NCI-H1694 (cell line): ENCODE data around the gene LMOD3.

Experiments
- DNase-seq: peaks from one replicate; lab custom pipeline; 2025; lab: John Stamatoyannopoulos, UW

The LMOD3 gene

GRCh38 chr3:69121950-69122349 lies 445 bp downstream of the LMOD3 start:
- DNase-seq, result no peak

DNA sequence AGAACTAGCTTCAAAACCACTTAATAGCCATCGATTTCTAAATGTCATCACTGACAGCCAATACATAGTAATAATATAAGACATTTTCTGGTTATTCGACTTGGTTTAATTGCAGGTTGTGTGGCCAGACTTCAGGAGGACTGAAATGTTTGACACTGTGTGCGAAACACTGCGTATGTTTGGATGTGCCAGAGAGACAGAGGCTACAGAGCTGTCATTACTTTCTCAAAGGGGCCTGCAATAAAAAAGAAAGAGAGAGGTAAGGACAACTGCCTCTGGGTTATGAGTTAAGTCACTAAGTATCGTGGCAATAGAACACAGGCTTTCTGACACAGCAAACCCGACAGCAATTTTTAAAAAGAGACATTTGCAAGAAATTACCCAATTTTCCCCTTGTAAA lies 882 bp downstream of the LMOD3 start:
- DNase-seq, result no peak

DNA sequence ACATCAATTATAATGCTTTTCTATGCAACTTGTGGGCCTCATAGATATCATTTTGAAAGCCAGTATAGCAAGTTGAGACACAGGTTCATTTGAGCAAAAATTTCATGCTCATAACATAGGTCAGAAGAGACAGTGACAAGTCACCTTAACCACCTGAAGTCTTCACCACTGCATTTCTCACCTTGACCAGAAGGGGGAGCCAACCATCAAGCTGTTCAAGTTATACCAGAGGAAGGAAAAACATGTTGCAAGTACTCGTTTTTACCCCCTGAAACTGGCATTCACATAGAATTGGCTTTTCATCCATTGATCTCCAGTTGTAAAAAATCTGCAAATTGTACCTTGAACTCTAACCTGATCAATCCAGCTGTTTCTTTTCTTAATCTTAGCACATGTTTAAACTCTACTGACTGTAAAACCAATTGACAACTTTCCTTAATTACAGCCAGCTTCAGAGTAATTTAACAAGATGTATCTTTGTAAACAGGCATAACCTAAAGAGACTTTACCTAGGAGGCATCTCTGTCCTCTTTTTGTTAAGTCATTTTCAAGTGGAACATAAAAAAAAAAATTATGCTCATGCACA lies 1.4 kb downstream of the LMOD3 start:
- DNase-seq, result peak; percentile 1

GRCh38 chr3:69119681-69120080 lies 2.7 kb downstream of the LMOD3 start:
- DNase-seq, result no peak

- DNase-seq, result no peak
Observed at GRCh38 chr3:69119138-69119537, 3.3 kb downstream of the LMOD3 start.

GRCh38 chr3:69118555-69118954 lies 3.8 kb downstream of the LMOD3 start:
- DNase-seq, result no peak

- DNase-seq, result no peak
Observed at GRCh38 chr3:69116897-69117296, 5.5 kb downstream of the LMOD3 start.

DNA sequence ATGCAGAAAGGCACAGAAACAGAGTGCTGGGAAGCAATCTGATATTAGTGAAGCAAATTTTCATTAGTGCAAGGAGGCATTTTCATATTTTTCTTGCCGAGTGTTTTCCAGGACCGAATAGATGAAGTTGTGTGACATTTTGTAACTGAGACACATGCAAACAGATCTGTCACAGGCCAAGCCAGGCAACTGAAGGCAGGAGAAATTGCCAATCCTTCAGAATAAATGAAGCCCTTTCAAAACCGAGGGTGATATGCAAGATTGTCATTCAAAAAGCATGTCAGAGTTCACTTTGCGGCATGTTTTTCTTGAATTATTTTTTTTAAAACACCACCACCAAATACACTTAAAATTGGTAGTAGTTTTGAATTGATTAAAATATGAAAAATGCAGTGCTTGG lies 6.2 kb downstream of the LMOD3 start:
- DNase-seq, result no peak

GRCh38 chr3:69115731-69116130 lies 6.7 kb downstream of the LMOD3 start:
- DNase-seq, result no peak

- DNase-seq, result no peak
Observed at GRCh38 chr3:69113536-69113935, 8.9 kb downstream of the LMOD3 start.

GRCh38 chr3:69110941-69111546 lies 11.4 kb downstream of the LMOD3 start:
- no peak for DNase-seq

- no peak for DNase-seq
Observed at GRCh38 chr3:69108811-69109210, 13.6 kb downstream of the LMOD3 start.

DNA sequence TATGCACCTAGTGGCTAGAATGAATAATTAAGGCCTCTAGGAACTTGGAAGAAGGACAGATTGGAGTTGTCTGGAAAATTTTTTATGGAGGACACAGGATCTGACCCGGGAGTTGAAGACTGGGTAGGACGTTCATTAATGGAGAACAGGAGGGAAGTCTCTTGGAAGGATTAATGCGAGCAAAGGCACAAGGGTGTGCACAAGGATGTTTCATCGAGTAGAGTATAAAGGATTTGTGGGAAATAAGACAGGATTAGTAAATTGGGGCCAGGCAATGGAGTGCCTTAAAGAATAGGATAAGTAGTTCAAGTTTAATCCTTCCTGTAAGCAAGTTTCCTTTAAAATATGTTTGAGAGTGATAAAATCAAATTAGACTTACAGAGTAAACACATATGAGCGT lies 14.6 kb downstream of the LMOD3 start:
- DNase-seq, result no peak

DNA sequence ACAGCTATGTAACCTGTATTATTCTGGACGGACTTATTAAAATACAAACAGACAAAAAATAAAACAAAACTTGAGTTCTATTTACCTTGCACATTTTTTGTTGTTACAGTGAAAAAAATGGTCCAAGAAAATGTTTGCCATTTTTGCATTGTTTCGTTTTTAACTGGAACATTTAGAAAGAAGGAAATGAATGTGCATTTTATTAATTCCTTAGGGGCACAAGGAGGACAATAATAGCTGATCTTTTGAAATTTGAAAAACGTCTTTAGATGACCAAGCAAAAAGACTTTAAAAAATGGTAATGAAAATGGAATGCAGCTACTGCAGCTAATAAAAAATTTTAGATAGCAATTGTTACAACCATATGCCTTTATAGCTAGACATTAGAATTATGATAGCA lies 17.1 kb downstream of the LMOD3 start:
- DNase-seq, result no peak

GRCh38 chr3:69104586-69104985 lies 17.8 kb downstream of the LMOD3 start:
- DNase-seq, result no peak

GRCh38 chr3:69103123-69103522 lies 19.3 kb downstream of the LMOD3 start:
- no peak for DNase-seq

DNA sequence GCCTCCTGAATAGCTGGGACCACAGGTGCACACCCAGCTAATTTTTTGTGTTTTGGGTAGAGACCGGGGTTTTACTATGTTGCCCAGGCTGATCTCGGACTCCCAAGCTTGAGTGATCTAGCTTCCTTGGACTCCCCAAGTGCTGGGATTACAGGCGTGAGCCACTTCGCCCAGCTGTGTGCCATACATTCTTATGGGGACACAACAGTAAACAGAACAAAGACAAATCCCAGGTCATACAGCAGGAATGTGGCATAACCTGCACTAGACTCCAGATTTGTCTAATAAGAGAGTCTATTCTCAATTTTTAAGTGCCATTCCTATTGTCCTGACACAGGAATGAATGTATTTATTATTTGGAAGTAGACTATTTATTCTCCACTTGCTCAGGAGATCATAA lies 20.0 kb downstream of the LMOD3 start:
- DNase-seq, result no peak

GRCh38 chr3:69099576-69099975 lies 22.8 kb downstream of the LMOD3 start:
- DNase-seq, result no peak

DNA sequence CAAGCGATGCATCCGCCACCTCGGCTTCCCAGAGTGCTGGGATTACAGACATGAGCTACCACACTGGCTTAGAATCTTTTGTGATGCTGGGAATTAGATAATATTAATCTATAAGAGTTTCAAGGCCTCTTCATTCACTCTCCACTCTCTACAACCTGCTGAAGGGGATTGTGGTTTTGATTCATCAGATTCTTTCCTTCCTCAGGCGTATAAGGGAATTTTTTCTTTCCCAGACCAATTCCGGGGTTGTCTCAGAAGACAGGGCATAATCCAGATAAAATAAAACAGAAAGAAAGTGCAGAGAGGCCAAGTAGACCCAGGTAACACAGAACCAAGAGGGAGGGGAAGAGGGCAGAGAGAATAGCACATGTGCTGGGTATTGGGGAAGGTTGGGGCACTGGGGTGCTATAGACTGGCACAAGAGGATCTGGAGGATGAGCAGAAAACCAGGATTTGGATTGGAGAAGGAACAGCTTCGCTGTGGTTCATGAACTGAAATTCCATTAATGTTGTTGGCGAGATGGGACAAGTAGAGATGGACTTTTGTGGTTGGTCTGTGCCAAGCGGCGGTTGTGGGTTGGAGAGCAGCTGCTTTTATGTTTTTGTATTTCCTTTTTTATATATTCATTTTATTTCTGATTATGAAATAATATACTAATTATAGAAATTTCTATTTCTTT lies 24.8 kb downstream of the LMOD3 start:
- DNase-seq, result no peak

GRCh38 chr3:69096299-69096698 lies 26.1 kb downstream of the LMOD3 start:
- no peak for DNase-seq

- DNase-seq, result no peak
Observed at GRCh38 chr3:69095636-69096035, 26.8 kb downstream of the LMOD3 start.

- no peak for DNase-seq
Observed at GRCh38 chr3:69094467-69095205, 27.8 kb downstream of the LMOD3 start.

DNA sequence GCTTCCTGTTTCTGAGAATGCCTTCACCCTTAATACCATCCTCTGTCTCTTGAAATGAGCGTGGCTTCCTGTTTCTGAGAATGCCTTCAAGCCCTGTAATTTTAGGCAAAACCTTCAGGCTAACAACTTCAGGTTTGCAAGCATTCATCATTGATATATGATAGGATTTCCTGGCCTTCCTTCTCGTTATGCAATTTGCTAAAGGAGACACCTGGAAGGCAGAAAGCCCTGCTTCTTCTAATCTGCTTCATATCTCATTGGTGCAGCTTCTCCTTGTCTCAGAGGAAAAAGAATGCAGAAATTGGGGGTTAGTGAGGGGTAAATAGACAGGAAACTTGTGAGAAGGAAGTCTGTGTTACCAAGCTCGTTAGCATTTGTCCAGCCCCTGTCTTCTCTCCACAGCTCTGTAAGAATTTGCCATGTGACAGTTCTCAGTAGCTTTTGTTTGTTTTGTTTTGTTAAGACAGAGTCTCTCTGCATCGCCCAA lies 30.3 kb downstream of the LMOD3 start:
- no peak for DNase-seq
